ENCODE results near the gene SYTL3.

GRCh38 chr6:158717341-158718330 lies 67.8 kb downstream of the SYTL3 start:
- TF ChIP-seq CTCF (IDR thresholded peaks at IDR 0.05; ENCODE audit: low read length): no peak
- no peak for TF ChIP-seq EZH2 (IDR thresholded peaks at IDR 0.05; ENCODE audit: borderline replicate concordance, low read length)
